GM23338 (cell line): ENCODE data around the gene LPP. TPM values are rescaled to one million over a fixed set of nuclear protein-coding genes. Genes with fewer than 3 reads are reported as not detected.

ENCODE experiments used
- ATAC-seq: fragments of 200-7000 bp; cut with Tn5 transposase; 3 replicates; pipeline ENCODE4 v1.9.1; 2020
- DNase-seq: peaks from one replicate; pipeline ENCODE4 v3.0.0-alpha.2; 2015; ENCODE audit warnings: low spot score
- H2AFZ ChIP-seq: fragments of 200-600 bp; sonication (generic); 2 replicates; pipeline ENCODE4 v1.8.0; 2016; ENCODE audit warnings: antibody characterized with exemption, mild to moderate bottlenecking, moderate library complexity
- H3F3A ChIP-seq: fragments of 200-600 bp; sonication (generic); replicated peaks from 2 replicates; pipeline ENCODE4 v1.8.0; 2017; ENCODE audit warnings: antibody characterized with exemption, mixed run types, low read depth
- H3K27ac ChIP-seq: fragments of 200-600 bp; sonication (generic); 2 replicates; pipeline ENCODE4 v1.6.1; 2016; ENCODE audit warnings: low read depth
- H3K27me3 ChIP-seq: fragments of 200-600 bp; sonication (generic); 2 replicates; pipeline ENCODE4 v1.8.0; 2016; ENCODE audit warnings: mild to moderate bottlenecking, mixed run types, moderate library complexity; ENCODE audit not compliant: insufficient read depth
- H3K36me3 ChIP-seq: fragments of 200-600 bp; sonication (generic); 2 replicates; pipeline ENCODE4 v1.8.0; 2016; ENCODE audit warnings: mild to moderate bottlenecking; ENCODE audit not compliant: insufficient read depth
- H3K4me1 ChIP-seq: fragments of 200-600 bp; sonication (generic); 2 replicates; pipeline ENCODE4 v1.8.0; 2016; ENCODE audit warnings: mild to moderate bottlenecking, moderate library complexity; ENCODE audit not compliant: insufficient read depth
- H3K4me2 ChIP-seq: fragments of 200-600 bp; sonication (generic); 2 replicates; pipeline ENCODE4 v1.7.1; 2017; ENCODE audit warnings: mixed run types
- H3K4me3 ChIP-seq: fragments of 200-600 bp; sonication (generic); 2 replicates; pipeline ENCODE4 v1.6.1; 2016; ENCODE audit warnings: mixed run types
- H3K79me2 ChIP-seq: fragments of 200-600 bp; sonication (generic); replicated peaks from 2 replicates; pipeline ENCODE4 v1.8.0; 2017; ENCODE audit warnings: mild to moderate bottlenecking; ENCODE audit not compliant: insufficient read depth
- H3K9me2 ChIP-seq: fragments of 200-600 bp; sonication (generic); 2 replicates; pipeline ENCODE4 v1.8.0; 2017; ENCODE audit not compliant: insufficient read depth
- H4K20me1 ChIP-seq: fragments of 200-600 bp; sonication (generic); replicated peaks from 2 replicates; pipeline ENCODE4 v1.8.0; 2017; ENCODE audit warnings: mild to moderate bottlenecking; ENCODE audit not compliant: insufficient read depth
- H3K27ac Mint-ChIP-seq: 2 replicates; pipeline ENCODE4 v1.8.0; 2020; ENCODE audit warnings: inconsistent platforms, mild to moderate bottlenecking, moderate library complexity, mixed read lengths
- H3K27me3 Mint-ChIP-seq: 3 replicates; pipeline ENCODE4 v1.8.0; 2022; ENCODE audit warnings: low read depth, mild to moderate bottlenecking, moderate library complexity, mixed read lengths, inconsistent platforms; ENCODE audit not compliant: insufficient read depth, poor library complexity
- H3K36me3 Mint-ChIP-seq: 3 replicates; pipeline ENCODE4 v1.8.0; 2021; ENCODE audit warnings: low read depth, mild to moderate bottlenecking, inconsistent platforms, moderate library complexity, mixed read lengths
- H3K4me1 Mint-ChIP-seq: 3 replicates; pipeline ENCODE4 v1.8.0; 2020; ENCODE audit warnings: mild to moderate bottlenecking, inconsistent platforms, mixed read lengths
- H3K4me3 Mint-ChIP-seq: 3 replicates; pipeline ENCODE4 v1.8.0; 2021; ENCODE audit warnings: moderate library complexity, mild to moderate bottlenecking, inconsistent platforms, mixed read lengths
- H3K9me3 Mint-ChIP-seq: 3 replicates; pipeline ENCODE4 v1.8.0; 2020; ENCODE audit warnings: moderate library complexity, mild to moderate bottlenecking, inconsistent platforms, mixed read lengths
- CREB1 ChIP-seq: fragments of 250-450 bp; sonication (Bioruptor Pico); IDR thresholded peaks from 2 replicates; pipeline ENCODE4 v1.5.0; 2020; ENCODE audit warnings: low read depth, mild to moderate bottlenecking, moderate library complexity
- CTCF ChIP-seq, 2 experiments: fragments of 200-600 bp in 1 of 2; sonication (generic) in 1 of 2; conservative IDR thresholded peaks; 2 replicates each; pipeline versions ENCODE4 v1.5.1 to v1.6.1; 2016 to 2017; ENCODE audit warnings: antibody characterized with exemption in 2 of 2, low read depth in 2 of 2, mild to moderate bottlenecking in 2 of 2, moderate library complexity in 1 of 2
- EZH2 ChIP-seq: fragments of 200-600 bp; sonication (generic); IDR thresholded peaks from one replicate; pipeline ENCODE4 v1.8.0; 2017; ENCODE audit warnings: antibody characterized with exemption, mild to moderate bottlenecking, low read depth; ENCODE audit not compliant: unreplicated experiment
- EZH2phosphoT487 ChIP-seq: fragments of 200-600 bp; sonication (generic); IDR thresholded peaks from one replicate; pipeline ENCODE4 v1.8.1; 2018; ENCODE audit warnings: antibody characterized with exemption; ENCODE audit not compliant: unreplicated experiment
- JUNB ChIP-seq: IDR thresholded peaks from one replicate; pipeline ENCODE4 v1.6.1; 2016; ENCODE audit warnings: antibody characterized with exemption; ENCODE audit not compliant: unreplicated experiment
- NANOG ChIP-seq: IDR thresholded peaks from 2 replicates; pipeline ENCODE4 v1.6.1; 2016; ENCODE audit warnings: antibody characterized with exemption, borderline replicate concordance
- POLR2AphosphoS5 ChIP-seq: IDR thresholded peaks from 2 replicates; pipeline ENCODE4 v1.6.1; 2016; ENCODE audit warnings: antibody characterized with exemption, low read depth
- STAT1 ChIP-seq: IDR thresholded peaks from one replicate; pipeline ENCODE4 v1.6.1; 2016; ENCODE audit warnings: antibody characterized with exemption; ENCODE audit not compliant: unreplicated experiment
- ZNF114 ChIP-seq: fragments of 250-450 bp; sonication (Bioruptor Pico); IDR thresholded peaks from 2 replicates; pipeline ENCODE4 v1.5.0; 2020; ENCODE audit warnings: mild to moderate bottlenecking, moderate library complexity
- ZNF331 ChIP-seq: fragments of 250-450 bp; sonication (Bioruptor Pico); IDR thresholded peaks from 2 replicates; pipeline ENCODE4 v1.5.0; 2020; ENCODE audit warnings: low read depth, mild to moderate bottlenecking, moderate library complexity
- ZNF462 ChIP-seq: fragments of 250-450 bp; sonication (Bioruptor Pico); IDR thresholded peaks from 2 replicates; pipeline ENCODE4 v1.5.0; 2020; ENCODE audit warnings: mild to moderate bottlenecking, moderate library complexity
- polyA plus RNA-seq: library from polyadenylated mRNA; unstranded; fragments of >200 nt; fragmentation: Nextera tagmentation; extraction: Ambion mirVana; gene quantifications from 2 replicates; pipeline ENCODE4 v1.2.1, GENCODE V29; 2016
- total RNA-seq: library from RNA; depleted of rRNA; stranded (reverse); fragments of >200 nt; shearing (Covaris generic); gene quantifications from 2 replicates; pipeline ENCODE4 v1.2.3, GENCODE V29; 2014

LPP gene
- total and polyA plus RNA-seq, 2 experiments from 2014 or later = 23.0 to 35.2 TPM

GRCh38 chr3:188822004-188822403, 668.0 kb downstream of the LPP start:
- no peak overlapping the region for H2AFZ ChIP-seq
- H3K79me2 ChIP-seq = no peaks in the 10 kb centered on the region
- no peaks in the 10 kb centered on the region for H3F3A ChIP-seq
- H3K4me1 ChIP-seq = no peaks in the 10 kb centered on the region
- no peaks in the 10 kb centered on the region for H4K20me1 ChIP-seq
- H3K27ac ChIP-seq = no peak overlapping the region
- no peak overlapping the region for H3K4me2 ChIP-seq
- Mint-ChIP-seq H3K4me1 (no peaks in the 10 kb centered on the region; the same call in 2 of the 3 replicates), H3K27ac (no peak overlapping the region), H3K4me3 (no peak overlapping the region), H3K9me3 (no peaks in the 10 kb centered on the region), H3K27me3 (no peaks in the 10 kb centered on the region), H3K36me3 (no peaks in the 10 kb centered on the region)
- no peaks in the 10 kb centered on the region for H3K27me3 ChIP-seq
- H3K36me3 ChIP-seq = no peaks in the 10 kb centered on the region
- ATAC-seq (no peak), DNase-seq (no peak)
- no peak overlapping the region for H3K4me3 ChIP-seq
- no peak for TF ChIP-seq JUNB
- TF ChIP-seq STAT1 = no peak
- no peak for TF ChIP-seq CREB1 (CRISPR knock-in tag)
- no peak for TF ChIP-seq EZH2
- TF ChIP-seq CTCF (conservative IDR thresholded peaks at IDR 0.05; ENCODE audit: low read depth in 2 of 2) = no peak
- H3K9me2 ChIP-seq = no peaks in the 10 kb centered on the region

- Histone ChIP-seq H3K9me2 (no peaks in the 10 kb centered on the region), H3F3A (no peaks in the 10 kb centered on the region), H3K36me3 (no peaks in the 10 kb centered on the region), H3K4me2 (no peak overlapping the region), H3K4me3 (no peak overlapping the region), H3K27me3 (no peaks in the 10 kb centered on the region), H2AFZ (no peak overlapping the region), H4K20me1 (no peaks in the 10 kb centered on the region), H3K79me2 (no peaks in the 10 kb centered on the region), H3K27ac (no peak overlapping the region), H3K4me1 (no peaks in the 10 kb centered on the region)
- no peak for DNase-seq
- no peak for ATAC-seq
- no peaks in the 10 kb centered on the region for H3K36me3 Mint-ChIP-seq
- no peak overlapping the region for H3K4me3 Mint-ChIP-seq
- no peaks in the 10 kb centered on the region for H3K9me3 Mint-ChIP-seq
- H3K27ac Mint-ChIP-seq = no peak overlapping the region
- no peaks in the 10 kb centered on the region for H3K27me3 Mint-ChIP-seq
- H3K4me1 Mint-ChIP-seq = no peaks in the 10 kb centered on the region; the same call in 2 of the 3 replicates
- no peak for TF ChIP-seq POLR2AphosphoS5
- no peak for TF ChIP-seq EZH2
- no peak for TF ChIP-seq JUNB
- TF ChIP-seq NANOG = no peak
- no peak for TF ChIP-seq ZNF462 (CRISPR knock-in tag)
- no peak for TF ChIP-seq CTCF (conservative IDR thresholded peaks at IDR 0.05; ENCODE audit: low read depth in 2 of 2)
- no peak for TF ChIP-seq STAT1
- TF ChIP-seq ZNF331 (CRISPR knock-in tag) = no peak
- TF ChIP-seq ZNF114 = no peak
- TF ChIP-seq EZH2phosphoT487 = no peak
- no peak for TF ChIP-seq CREB1 (CRISPR knock-in tag)
Measured at GRCh38 chr3:188822411-188822810, 668.5 kb downstream of the LPP start.
